A549 (cell line): ENCODE measurements around the gene KLRK1. TPM values are rescaled to one million over a fixed set of nuclear protein-coding genes. Genes with fewer than 3 reads are reported as not detected.
"Not testable (repeated sequence)": the region's sequence is repeated elsewhere in the genome, so short reads cannot be mapped to it uniquely, and the experiment has no call there.

Experiments
- ATAC-seq, 2 experiments: fragments of 200-7000 bp in 1 of 2; fragments of >200 bp in 1 of 2; cut with Nextera tagmentation in 1 of 2; cut with Tn5 transposase in 1 of 2; 3 replicates each; pipeline versions ENCODE4 v1.8.0 to v1.9.1; 2018 to 2020; ENCODE audit warnings: mild to moderate bottlenecking in 1 of 2, moderate library complexity in 1 of 2
- CTCF ChIA-PET: fragments of 300-600 bp; sonication (Branson Sonifier 250); formaldehyde crosslinking; extraction: SDS; loops from one replicate; lab custom pipeline; 2021; ENCODE audit warnings: antibody characterized with exemption, inconsistent platforms; lab: Yijun Ruan, JAX
- POLR2A ChIA-PET: fragments of 350-600 bp; formaldehyde crosslinking; extraction: SDS; loops from one replicate; lab custom pipeline; 2021; ENCODE audit warnings: antibody characterized with exemption, inconsistent platforms; lab: Yijun Ruan, JAX
- DNase-seq, 2 experiments: peaks; one replicate each; pipeline versions ENCODE4 v3.0.0 to v3.0.0-alpha.2; 2011 to 2016; ENCODE audit warnings: low read depth in 1 of 2, low spot score in 1 of 2
- FAIRE-seq: peaks from 2 replicates; lab custom pipeline; 2011; peaks lifted over from hg19 to GRCh38; lab: Jason Lieb, UNC
- H3K27ac ChIP-seq, 2 experiments: fragments of >200 bp; sonication (Bioruptor Twin); formaldehyde crosslinking; 3 replicates each; pipeline ENCODE4 v1.5.1; 2016 to 2017
- H3K4me1 ChIP-seq: fragments of >200 bp; sonication (Bioruptor Twin); formaldehyde crosslinking; 3 replicates; pipeline ENCODE4 v1.6.1; 2016
- H3K4me2 ChIP-seq: fragments of >200 bp; sonication (Bioruptor Twin); formaldehyde crosslinking; 3 replicates; pipeline ENCODE4 v1.6.1; 2016
- H3K4me3 ChIP-seq: fragments of >200 bp; sonication (Bioruptor Twin); formaldehyde crosslinking; 3 replicates; pipeline ENCODE4 v1.5.1; 2016
- H3K9me3 ChIP-seq: fragments of >200 bp; sonication (Bioruptor Twin); formaldehyde crosslinking; 3 replicates; pipeline ENCODE4 v1.6.1; 2016
- CEBPB ChIP-seq, 2 experiments: fragments of >200 bp in 1 of 2; sonication (Bioruptor Twin) in 1 of 2; formaldehyde crosslinking in 1 of 2; IDR thresholded peaks; 2 replicates each; pipeline ENCODE4 v1.6.1; 2012 to 2016
- CHD4 ChIP-seq: fragments of 200-600 bp; sonication (generic); IDR thresholded peaks from 2 replicates; pipeline ENCODE4 v1.6.1; 2016; ENCODE audit warnings: antibody characterized with exemption, mild to moderate bottlenecking, borderline replicate concordance
- ELK1 ChIP-seq: fragments of 150-350 bp; IDR thresholded peaks from 2 replicates; pipeline ENCODE4 v1.6.1; 2014; ENCODE audit warnings: low read depth, mild to moderate bottlenecking, low read length
- ESRRA ChIP-seq: fragments of 150-350 bp; IDR thresholded peaks from 2 replicates; pipeline ENCODE4 v1.6.1; 2014; ENCODE audit warnings: mild to moderate bottlenecking, low read length, borderline replicate concordance
- GATA3 ChIP-seq: IDR thresholded peaks from 2 replicates; pipeline ENCODE4 v1.6.1; 2012; ENCODE audit warnings: borderline replicate concordance
- HES2 ChIP-seq: fragments of >200 bp; sonication (Bioruptor Twin); formaldehyde crosslinking; IDR thresholded peaks from 2 replicates; pipeline ENCODE4 v1.6.1; 2016
- HMGXB4 ChIP-seq: fragments of 250-450 bp; sonication (Bioruptor Pico); IDR thresholded peaks from 2 replicates; pipeline ENCODE4 v1.5.0; 2021; ENCODE audit warnings: mild to moderate bottlenecking, moderate library complexity, borderline replicate concordance
- JUNB ChIP-seq: fragments of >200 bp; sonication (Bioruptor Twin); formaldehyde crosslinking; IDR thresholded peaks from 2 replicates; pipeline ENCODE4 v1.6.1; 2016
- KDM1A ChIP-seq: fragments of 200-600 bp; sonication (generic); IDR thresholded peaks from 2 replicates; pipeline ENCODE4 v1.6.1; 2016; ENCODE audit warnings: low read depth, mild to moderate bottlenecking
- MAFK ChIP-seq: fragments of 450-650 bp; IDR thresholded peaks from 2 replicates; pipeline ENCODE4 v1.6.1; 2014; ENCODE audit not compliant: partially characterized antibody
- MAX ChIP-seq: IDR thresholded peaks from 2 replicates; pipeline ENCODE4 v1.6.1; 2012
- MAZ ChIP-seq: fragments of 150-350 bp; IDR thresholded peaks from 2 replicates; pipeline ENCODE4 v1.6.1; 2014; ENCODE audit warnings: antibody characterized with exemption, low read depth, low read length, borderline replicate concordance
- NFE2L2 ChIP-seq: fragments of 150-350 bp; conservative IDR thresholded peaks from 2 replicates; pipeline ENCODE4 v1.6.1; 2014; ENCODE audit warnings: low read length
- NR3C1 ChIP-seq: fragments of >200 bp; sonication (Bioruptor Twin); formaldehyde crosslinking; IDR thresholded peaks from 3 replicates; pipeline ENCODE4 v1.6.1; 2017
- PHF8 ChIP-seq: fragments of 200-600 bp; sonication (generic); IDR thresholded peaks from 2 replicates; pipeline ENCODE4 v1.6.1; 2016; ENCODE audit warnings: low read depth, mild to moderate bottlenecking, antibody characterized with exemption, moderate library complexity, borderline replicate concordance
- REST ChIP-seq: fragments of 200-600 bp; sonication (generic); IDR thresholded peaks from 2 replicates; pipeline ENCODE4 v1.6.1; 2016; ENCODE audit warnings: antibody characterized with exemption, mild to moderate bottlenecking, moderate library complexity
- RFX5 ChIP-seq: fragments of 450-650 bp; IDR thresholded peaks from 2 replicates; pipeline ENCODE4 v1.7.1; 2014; ENCODE audit warnings: antibody characterized with exemption, mild to moderate bottlenecking, moderate library complexity
- RNF2 ChIP-seq: fragments of 200-600 bp; sonication (generic); IDR thresholded peaks from 2 replicates; pipeline ENCODE4 v1.6.1; 2016; ENCODE audit warnings: low read depth, mild to moderate bottlenecking, antibody characterized with exemption, moderate library complexity, borderline replicate concordance
- TFCP2L1 ChIP-seq: fragments of 250-450 bp; sonication (Bioruptor Pico); IDR thresholded peaks from 2 replicates; pipeline ENCODE4 v1.5.0; 2021; ENCODE audit warnings: mild to moderate bottlenecking
- WGBS: methylation state at CpG from one replicate; pipeline ENCODE4 v1.1.6; 2017; ENCODE audit errors: missing lambda C conversion rate; 5-methylcytosine and 5-hydroxymethylcytosine counted together
- polyA plus RNA-seq, 4 experiments: library from polyadenylated mRNA; depleted of rRNA in 3 of 4; stranded (reverse); fragments of >200 nt; fragmentation: RNase III in 1 of 4; extraction: RNeasy Plus Mini Kit Qiagen cat#74134 plus additional on column Dnase treatment in 1 of 4; gene quantifications; 2 replicates in 3 of 4; 3 replicates in 1 of 4; pipeline ENCODE4 v1.2.3, GENCODE V29; 2011 to 2017

Gene KLRK1
- polyA plus RNA-seq, 2 of the 4 experiments (the other 2 are of a cell fraction): not detected

GRCh38 chr12:10422159-10422558 lies 32.3 kb upstream of the KLRK1 start:
- FAIRE-seq (peak; percentile 100), ATAC-seq (peak; percentile 86 to 89)

GRCh38 chr12:10420334-10420733 lies 30.5 kb upstream of the KLRK1 start, which contains the start of gene KLRC3:
TSS of gene KLRC3 (minus strand) at chr12:10420595. CDS start at chr12:10420550, 45 bp downstream.
- FAIRE-seq (peak; percentile 98), DNase-seq (peak in 1 of 2 experiments; percentile 7), ATAC-seq (peak; percentile 11 to 46; a peak in 2 of 6 replicates)
- Histone ChIP-seq H3K4me1 (peaks cover 27% of the 10 kb centered on the region), H3K4me2 (peak within 1 kb of the TSS; percentile 15; the same call in 1 of the 3 replicates)
- H3K9me3 ChIP-seq, CTCF ChIA-PET, H3K27ac ChIP-seq, POLR2A ChIA-PET, H3K4me3 ChIP-seq: not testable (repeated sequence)
- WGBS: 19% methylated on average over 1 of the region's 1 CpG

More at GRCh38 chr12:10422159-10422558, 32.3 kb upstream of the KLRK1 start:
- POLR2A ChIA-PET, H3K27ac ChIP-seq, DNase-seq, CTCF ChIA-PET: not testable (repeated sequence)
- TF ChIP-seq ESRRA: peak; percentile 32; the same call in 1 of the 2 replicates
- TF ChIP-seq CEBPB (IDR thresholded peaks at IDR 0.05): peak in 1 of 2 experiments; percentile 62; a peak in 1 of 4 replicates
- peak; percentile 76 for TF ChIP-seq GATA3
- TF ChIP-seq, all 56 proteins: peak for 3; not testable (repeated sequence) for 53
- not testable (repeated sequence) for H3K4me3 ChIP-seq, H3K9me3 ChIP-seq
- Histone ChIP-seq H3K4me1 (peaks cover 27% of the 10 kb centered on the region), H3K4me2 (peak overlapping the region; percentile 57; the same call in 2 of the 3 replicates)
- 6% methylated on average over 2 of the region's 3 CpGs for WGBS

GRCh38 chr12:10409392-10409791 lies 19.6 kb upstream of the KLRK1 start, which contains the start of gene KLRC4:
TSS of gene KLRC4 (minus strand) at chr12:10409757. CDS start at chr12:10409575, 182 bp downstream.
- no peak within 1 kb of the TSS for H3K4me2 ChIP-seq

More at GRCh38 chr12:10409392-10409791, 19.6 kb upstream of the KLRK1 start, which contains the start of gene KLRC4:
- 4% methylated on average over 1 of the region's 1 CpG for WGBS
- FAIRE-seq (no peak), DNase-seq (no peak), ATAC-seq (no peak)
- no peak for TF ChIP-seq MAFK
- no peak for TF ChIP-seq RNF2
- no peak for TF ChIP-seq CHD4
- no peak for TF ChIP-seq REST
- TF ChIP-seq NFE2L2: no peak
- TF ChIP-seq ESRRA: no peak
- no peak for TF ChIP-seq KDM1A
- no peak for TF ChIP-seq MAZ
- no peak for TF ChIP-seq CEBPB (IDR thresholded peaks at IDR 0.05)
- TF ChIP-seq PHF8: no peak
- no peak for TF ChIP-seq MAX
- no peak for TF ChIP-seq HES2
- no peak for TF ChIP-seq TFCP2L1
- no peak for TF ChIP-seq HMGXB4
- TF ChIP-seq RFX5: no peak
- TF ChIP-seq ELK1: no peak
- TF ChIP-seq NR3C1: no peak
- TF ChIP-seq JUNB: no peak
- peaks cover 5% of the 10 kb centered on the region; the same call in 1 of the 3 replicates for H3K9me3 ChIP-seq
- ChIA-PET CTCF (interaction anchor here (0.9 kb wide), 1 partner anchor 1078 kb away, joined by 3 read pairs; no protein-coding TSS in a partner anchor), POLR2A (no interaction called here)
- H3K4me3 ChIP-seq: no peak within 1 kb of the TSS
- no peaks in the 10 kb centered on the region for H3K4me1 ChIP-seq
- H3K27ac ChIP-seq: no peak within 1 kb of the TSS
